IMR-90 (cell line): ENCODE data around the gene DDX24. TPM values are rescaled to one million over a fixed set of nuclear protein-coding genes. Genes with fewer than 3 reads are reported as not detected.

Experiments used
- ATAC-seq: fragments of 200-7000 bp; cut with Tn5 transposase; 2 replicates; pipeline ENCODE4 v1.9.1; 2020; ENCODE audit warnings: low read depth, mild to moderate bottlenecking, moderate library complexity
- BruUV-seq: library from RNA; stranded (reverse); fragments of 400-500 nt; replicated peaks from 2 replicates; lab custom pipeline; 2021; lab: Mats Ljungman, UMichigan
- CTCF ChIA-PET: fragments of 300-600 bp; formaldehyde crosslinking; extraction: SDS; loops from one replicate; lab custom pipeline; 2021; ENCODE audit warnings: antibody characterized with exemption; lab: Yijun Ruan, JAX
- POLR2A ChIA-PET: fragments of 300-600 bp; sonication (Branson Sonifier 250); formaldehyde crosslinking; loops from one replicate; lab custom pipeline; 2022; ENCODE audit warnings: antibody characterized with exemption; ENCODE audit not compliant: unreplicated experiment; lab: Charles Lee
- DNase-seq: peaks from one replicate; pipeline ENCODE4 v3.0.0; 2013
- H2AFZ ChIP-seq: replicated peaks from 2 replicates; pipeline ENCODE3; 2013; ENCODE audit warnings: low read length, mild to moderate bottlenecking; ENCODE audit not compliant: poor library complexity
- H2AK5ac ChIP-seq: 2 replicates; pipeline ENCODE4 v1.6.1; 2013; ENCODE audit warnings: low read depth, low read length, inconsistent platforms
- H2AK9ac ChIP-seq: replicated peaks from 2 replicates; pipeline ENCODE3; 2013; ENCODE audit warnings: mild to moderate bottlenecking, low read depth, low read length, moderate library complexity; ENCODE audit not compliant: poor library complexity
- H2BK120ac ChIP-seq: 2 replicates; pipeline ENCODE4 v1.6.1; 2013; ENCODE audit warnings: low read depth, low read length, inconsistent platforms
- H2BK15ac ChIP-seq: 3 replicates; pipeline ENCODE4 v1.6.1; 2013; ENCODE audit warnings: low read depth, low read length, inconsistent platforms
- H2BK20ac ChIP-seq: 2 replicates; pipeline ENCODE4 v1.6.1; 2013; ENCODE audit warnings: low read depth, mild to moderate bottlenecking, inconsistent platforms, low read length, moderate library complexity
- H2BK5ac ChIP-seq: 2 replicates; pipeline ENCODE4 v1.6.1; 2013; ENCODE audit warnings: mild to moderate bottlenecking, low read depth, low read length, inconsistent platforms; ENCODE audit not compliant: poor library complexity, severe bottlenecking
- H3K14ac ChIP-seq: replicated peaks from 2 replicates; pipeline ENCODE4 v1.6.1; 2013; ENCODE audit warnings: low read depth, low read length, inconsistent platforms
- H3K18ac ChIP-seq: 2 replicates; pipeline ENCODE4 v1.6.1; 2013; ENCODE audit warnings: low read depth, low read length, control low read depth
- H3K23ac ChIP-seq: 2 replicates; pipeline ENCODE4 v1.6.1; 2013; ENCODE audit warnings: low read depth, low read length, inconsistent platforms
- H3K27ac ChIP-seq: 2 replicates; pipeline ENCODE4 v1.5.1; 2013; ENCODE audit warnings: mild to moderate bottlenecking, control low read depth, low read length; ENCODE audit not compliant: insufficient read depth
- H3K27me3 ChIP-seq: 2 replicates; pipeline ENCODE4 v1.6.1; 2013; ENCODE audit warnings: low read length; ENCODE audit not compliant: control insufficient read depth, insufficient read depth
- H3K36me3 ChIP-seq: 2 replicates; pipeline ENCODE4 v1.6.1; 2013; ENCODE audit warnings: low read length, mixed read lengths; ENCODE audit not compliant: control insufficient read depth, insufficient read depth
- H3K4ac ChIP-seq: 2 replicates; pipeline ENCODE4 v1.6.1; 2013; ENCODE audit warnings: low read depth, low read length, inconsistent platforms
- H3K4me1 ChIP-seq: 2 replicates; pipeline ENCODE4 v1.6.1; 2013; ENCODE audit warnings: low read length, mixed read lengths; ENCODE audit not compliant: control insufficient read depth, insufficient read depth
- H3K4me2 ChIP-seq: 2 replicates; pipeline ENCODE4 v1.6.1; 2013; ENCODE audit warnings: low read depth, mild to moderate bottlenecking, control low read depth, low read length, moderate library complexity
- H3K4me3 ChIP-seq: 2 replicates; pipeline ENCODE4 v1.5.1; 2013; ENCODE audit warnings: low read depth, mild to moderate bottlenecking, control low read depth, low read length, moderate library complexity; ENCODE audit not compliant: insufficient read depth
- H3K56ac ChIP-seq: 2 replicates; pipeline ENCODE4 v1.6.1; 2013; ENCODE audit warnings: low read length, inconsistent platforms; ENCODE audit not compliant: insufficient read depth; ENCODE audit errors: extremely low read depth
- H3K79me1 ChIP-seq, 2 experiments: 2 replicates each; pipeline ENCODE4 v1.6.1; 2013; ENCODE audit warnings: low read length in 2 of 2, inconsistent platforms in 1 of 2, low read depth in 1 of 2
- H3K9ac ChIP-seq: 2 replicates; pipeline ENCODE4 v1.6.1; 2013; ENCODE audit warnings: low read depth, low read length, control low read depth
- H3K9me1 ChIP-seq: 2 replicates; pipeline ENCODE4 v1.6.1; 2013; ENCODE audit warnings: low read length, inconsistent platforms; ENCODE audit not compliant: insufficient read depth
- H3K9me3 ChIP-seq: 2 replicates; pipeline ENCODE4 v1.6.1; 2013; ENCODE audit warnings: low read length; ENCODE audit not compliant: control insufficient read depth, insufficient read depth
- H4K20me1 ChIP-seq: 2 replicates; pipeline ENCODE4 v1.6.1; 2013; ENCODE audit warnings: low read length, inconsistent platforms; ENCODE audit not compliant: insufficient read depth
- H4K5ac ChIP-seq: 2 replicates; pipeline ENCODE4 v1.6.1; 2013; ENCODE audit warnings: mild to moderate bottlenecking, low read depth, low read length, control low read depth
- H4K8ac ChIP-seq, 2 experiments: 2 replicates each; pipeline ENCODE4 v1.6.1; 2013; ENCODE audit warnings: low read depth in 2 of 2, low read length in 2 of 2, control low read depth in 1 of 2, inconsistent platforms in 1 of 2
- H4K91ac ChIP-seq: 2 replicates; pipeline ENCODE4 v1.6.1; 2013; ENCODE audit warnings: low read depth, low read length, inconsistent platforms; ENCODE audit not compliant: insufficient read depth
- CEBPB ChIP-seq: IDR thresholded peaks from 2 replicates; pipeline ENCODE4 v1.6.1; 2012; ENCODE audit warnings: low read depth, low read length, improper control_type of control experiment
- CTCF ChIP-seq: conservative IDR thresholded peaks from 2 replicates; pipeline ENCODE4 v1.5.1; 2012; ENCODE audit warnings: mild to moderate bottlenecking, low read depth, low read length, improper control_type of control experiment
- MAZ ChIP-seq: IDR thresholded peaks from 2 replicates; pipeline ENCODE4 v1.6.1; 2012; ENCODE audit warnings: low read depth, mild to moderate bottlenecking, low read length, improper control_type of control experiment, moderate library complexity, borderline replicate concordance
- MXI1 ChIP-seq: IDR thresholded peaks from 2 replicates; pipeline ENCODE4 v1.6.1; 2012; ENCODE audit warnings: low read depth, mild to moderate bottlenecking, low read length, moderate library complexity, borderline replicate concordance
- NFE2L2 ChIP-seq: fragments of 150-350 bp; IDR thresholded peaks from 2 replicates; pipeline ENCODE4 v1.6.1; 2016; ENCODE audit warnings: low read depth, mild to moderate bottlenecking, low read length
- POLR2A ChIP-seq: IDR thresholded peaks from 2 replicates; pipeline ENCODE4 v1.6.1; 2012; ENCODE audit warnings: mild to moderate bottlenecking, low read depth, low read length
- RAD21 ChIP-seq: IDR thresholded peaks from 2 replicates; pipeline ENCODE4 v1.6.1; 2012; ENCODE audit warnings: low read length, improper control_type of control experiment
- RFX5 ChIP-seq: IDR thresholded peaks from 2 replicates; pipeline ENCODE4 v1.8.0; 2012; ENCODE audit warnings: low read depth, mild to moderate bottlenecking, low read length, moderate library complexity
- SMC3 ChIP-seq: fragments of 150-350 bp; IDR thresholded peaks from 2 replicates; pipeline ENCODE4 v1.6.1; 2016; ENCODE audit warnings: low read depth, mild to moderate bottlenecking, antibody characterized with exemption, low read length, moderate library complexity
- whole genome bisulfite sequencing, 2 experiments: methylation state at CpG; one replicate each; pipeline versions ENCODE4 v1.1.5 to v1.1.7; 2013; ENCODE audit warnings: missing lambda C conversion rate in 2 of 2; ENCODE audit not compliant: insufficient read length in 1 of 2; ENCODE audit errors: extremely low coverage in 2 of 2; 5-methylcytosine and 5-hydroxymethylcytosine counted together
- dilution Hi-C: fragments of 300-500 bp; cut with HindIII; formaldehyde crosslinking; loops from one replicate; pipeline ENCODE4 v1.14.3; 2018; ENCODE audit warnings: low sequenced_read_pairs; ENCODE audit not compliant: unreplicated experiment
- in situ Hi-C: fragments of 300-500 bp; cut with MboI; formaldehyde crosslinking; loops from 3 replicates; pipeline ENCODE4 v1.14.3; 2019; ENCODE audit warnings: low sequenced_read_pairs, inconsistent platforms, mixed read lengths
- intact Hi-C: fragments of 100-400 bp; cut with micrococcal nuclease; formaldehyde crosslinking; loops from 2 replicates; pipeline ENCODE4 v1.10.0; 2022
- polyA plus RNA-seq, 3 experiments: library from polyadenylated mRNA; depleted of rRNA; stranded (reverse); fragments of >200 nt; gene quantifications; 2 replicates each; pipeline ENCODE4 v1.2.3, GENCODE V29; 2012; ENCODE audit warnings: low replicate concordance in 1 of 3
- total RNA-seq: library from RNA; depleted of rRNA; stranded (reverse); fragments of >200 nt; gene quantifications from 2 replicates; pipeline ENCODE4 v1.2.3, GENCODE V29; 2012

DDX24 gene
- total and polyA plus RNA-seq, 2 of the 4 experiments (the other 2 are of a cell fraction) = 134 to 155 TPM

DNA sequence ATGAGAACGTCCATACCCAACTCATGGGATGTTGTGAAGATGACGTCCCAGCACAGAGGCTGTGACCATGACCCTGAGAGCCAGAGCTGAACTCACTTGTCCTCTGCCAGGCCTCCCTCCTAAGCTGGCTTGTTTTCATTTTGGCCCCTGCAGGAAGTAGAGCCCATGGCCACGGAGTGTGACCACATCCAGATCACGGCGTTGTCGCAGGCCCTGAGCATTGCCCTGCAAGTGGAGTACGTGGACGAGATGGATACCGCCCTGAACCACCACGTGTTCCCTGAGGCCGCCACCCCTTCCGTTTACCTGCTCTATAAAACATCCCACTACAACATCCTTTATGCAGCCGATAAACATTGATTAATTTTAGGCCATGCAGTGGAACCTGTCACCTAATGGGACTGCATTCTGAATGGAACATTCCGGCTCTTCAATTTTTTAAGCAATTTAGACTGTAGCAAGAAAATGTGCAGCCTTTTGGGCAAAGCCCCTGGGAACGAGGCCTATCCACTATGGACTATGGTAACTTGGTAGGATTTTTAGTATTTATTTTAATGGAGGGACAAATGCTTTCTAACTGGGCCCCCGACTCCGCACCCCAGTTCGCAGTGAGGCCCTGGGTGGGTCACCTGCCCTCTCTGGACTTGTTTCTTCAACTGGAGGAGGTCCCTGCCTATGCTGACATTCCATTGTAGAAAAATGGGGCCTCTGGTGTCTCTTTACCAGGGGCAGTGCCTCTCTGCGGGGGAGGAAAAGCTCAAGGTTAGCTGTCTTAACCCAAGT lies 35.2 kb downstream of the DDX24 start (continued):
- no peak for TF ChIP-seq RAD21

- no peak overlapping the region for H3K56ac ChIP-seq
- H3K4ac ChIP-seq = no peak overlapping the region
- ChIA-PET CTCF (interaction anchor here (1.4 to 1.6 kb wide), 2 partner anchors 92 to 105 kb away, joined by 3 to 4 read pairs; no protein-coding TSS in a partner anchor), POLR2A (no interaction called here)
- H3K4me1 ChIP-seq = peaks cover 9% of the 10 kb centered on the region
- no peak overlapping the region for H2BK5ac ChIP-seq
- DNase-seq (no peak), ATAC-seq (no peak)
- H4K8ac ChIP-seq = no peak overlapping the region
- no peaks in the 10 kb centered on the region; the same call in 1 of the 2 replicates for H4K20me1 ChIP-seq
- dilution Hi-C loops = no loop called here
- no peak overlapping the region for H3K9ac ChIP-seq
- H3K79me1 ChIP-seq = peaks cover 0 to 14% of the 10 kb centered on the region in 2 experiments; a peak in 1 of 4 replicates
- no peak overlapping the region for H3K23ac ChIP-seq
- H2AK9ac ChIP-seq = no peak overlapping the region
- H2BK15ac ChIP-seq = no peak overlapping the region
- no peak overlapping the region for H3K18ac ChIP-seq
- H4K5ac ChIP-seq = no peak overlapping the region
- no TSS peak for BruUV-seq
- WGBS, 2 experiments = 96% methylated on average over 4 of the region's 8 CpGs; no CpG with 5 or more reads in 1 of the 2 experiments
- no peak overlapping the region for H2AFZ ChIP-seq
- no peaks in the 10 kb centered on the region for H3K9me1 ChIP-seq
- no peaks in the 10 kb centered on the region for H3K9me3 ChIP-seq
- in situ Hi-C loops = no loop called here
- no peaks in the 10 kb centered on the region for H3K27me3 ChIP-seq
- H2BK120ac ChIP-seq = no peak overlapping the region
- H3K36me3 ChIP-seq = peaks cover 51% of the 10 kb centered on the region
- no peak for TF ChIP-seq MAZ
- no peak for TF ChIP-seq CTCF
- no peak for TF ChIP-seq NFE2L2
- TF ChIP-seq RFX5 = no peak
- TF ChIP-seq CEBPB = no peak
- TF ChIP-seq POLR2A = no peak
- no peak for TF ChIP-seq SMC3
- no peak for TF ChIP-seq MXI1
- no peak overlapping the region for H4K91ac ChIP-seq
- H3K27ac ChIP-seq = no peak overlapping the region
- H3K4me2 ChIP-seq = no peak overlapping the region
- H2AK5ac ChIP-seq = no peak overlapping the region
- H2BK20ac ChIP-seq = no peak overlapping the region
- no peak overlapping the region for H3K14ac ChIP-seq
- intact Hi-C loops = no loop called here
- no peak overlapping the region for H3K4me3 ChIP-seq
These were observed 35.9 kb downstream of the DDX24 start for GRCh38 chr14:94045101-94045500.
